HG02870 (cell line): ENCODE data around the gene MLLT1.
A peak's percentile ranks its signal among the peaks of the same experiment; 100 is the strongest.

Experiments used
- ATAC-seq: cut with Tn5 transposase; IDR thresholded peaks from one replicate; pipeline ENCODE4 v1.9.1; 2021; ENCODE audit warnings: mild to moderate bottlenecking, moderate library complexity; ENCODE audit not compliant: unreplicated experiment

The MLLT1 gene

GRCh38 chr19:6212403-6213265 is 67.1 kb downstream of the MLLT1 start:
- ATAC-seq = no peak

DNA sequence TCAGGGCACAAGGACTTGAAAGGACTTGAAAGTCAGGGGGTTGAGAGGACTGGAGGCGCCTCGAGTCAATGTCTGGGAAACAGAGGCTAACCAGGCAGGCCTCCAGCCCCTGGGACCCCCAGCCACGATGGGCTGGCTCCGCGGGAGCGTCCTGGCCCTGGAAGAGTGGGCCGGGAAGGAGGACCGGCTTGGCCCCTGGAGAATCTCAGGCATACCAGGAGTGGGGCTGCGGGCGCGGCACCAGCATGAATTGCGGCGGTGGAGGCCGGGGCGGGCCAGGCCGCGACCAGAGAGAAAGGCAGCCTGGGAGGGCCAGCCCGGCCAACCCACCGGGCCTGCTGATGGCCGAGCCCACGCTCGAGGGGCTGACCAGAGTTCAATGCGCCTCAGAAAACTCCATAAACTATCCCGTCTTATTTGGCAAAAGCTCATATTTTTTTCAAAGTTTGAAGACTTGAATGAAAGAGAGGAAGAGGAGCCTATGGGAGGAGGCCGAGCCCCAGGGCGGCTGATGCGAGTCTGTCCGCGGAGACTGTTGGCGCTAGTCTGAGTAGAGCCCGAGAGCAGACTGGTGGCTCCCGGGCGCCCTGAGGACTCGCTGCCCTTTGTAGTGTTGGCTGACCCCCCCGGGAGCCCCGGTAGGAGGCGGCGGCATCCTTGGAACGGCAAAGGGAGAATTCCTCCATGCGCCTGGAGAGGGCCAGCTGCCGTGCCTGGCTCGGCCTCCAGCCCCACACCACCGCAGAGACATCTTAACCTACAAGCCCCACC is 68.0 kb downstream of the MLLT1 start:
- ATAC-seq = no peak

- no peak for ATAC-seq
These were observed 68.8 kb downstream of the MLLT1 start for GRCh38 chr19:6210721-6211600.

DNA sequence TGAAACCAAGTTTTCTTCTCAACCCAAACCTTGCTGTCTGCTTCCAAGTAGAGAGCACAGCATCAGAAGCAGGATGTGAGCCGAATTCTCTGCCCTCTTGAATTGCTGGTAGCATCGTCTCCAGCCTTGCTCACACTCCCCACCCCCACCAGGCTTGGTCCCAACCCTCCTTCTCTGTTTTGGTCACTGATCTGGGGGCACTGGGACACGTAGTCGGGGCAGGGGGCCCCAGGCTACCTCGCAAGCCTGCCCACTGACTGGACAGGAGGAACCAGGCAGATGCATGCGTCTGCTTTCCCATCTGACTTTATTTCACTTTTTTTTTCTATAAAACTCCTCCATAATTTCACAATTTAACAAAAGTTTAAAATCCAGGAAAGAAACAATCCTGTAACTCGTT is 69.7 kb downstream of the MLLT1 start:
- ATAC-seq = no peak

DNA sequence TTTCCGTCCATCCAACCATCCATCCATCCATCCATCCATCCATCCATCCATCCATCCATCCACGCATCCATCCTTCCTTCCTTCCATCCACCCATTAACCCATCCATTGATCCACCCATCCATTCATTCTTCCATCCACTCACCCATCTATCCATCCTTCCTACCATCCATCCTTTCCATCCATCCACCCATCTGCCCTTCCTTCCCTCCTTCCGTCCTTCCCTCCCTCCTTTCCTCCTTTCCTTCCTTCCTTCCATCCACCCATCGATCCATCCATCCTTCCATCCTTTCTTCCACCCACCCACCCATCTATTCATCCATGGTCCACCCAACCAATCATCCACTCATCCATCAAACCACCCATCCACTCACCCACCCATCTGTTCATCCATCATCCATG is 70.1 kb downstream of the MLLT1 start:
- ATAC-seq = no peak

DNA sequence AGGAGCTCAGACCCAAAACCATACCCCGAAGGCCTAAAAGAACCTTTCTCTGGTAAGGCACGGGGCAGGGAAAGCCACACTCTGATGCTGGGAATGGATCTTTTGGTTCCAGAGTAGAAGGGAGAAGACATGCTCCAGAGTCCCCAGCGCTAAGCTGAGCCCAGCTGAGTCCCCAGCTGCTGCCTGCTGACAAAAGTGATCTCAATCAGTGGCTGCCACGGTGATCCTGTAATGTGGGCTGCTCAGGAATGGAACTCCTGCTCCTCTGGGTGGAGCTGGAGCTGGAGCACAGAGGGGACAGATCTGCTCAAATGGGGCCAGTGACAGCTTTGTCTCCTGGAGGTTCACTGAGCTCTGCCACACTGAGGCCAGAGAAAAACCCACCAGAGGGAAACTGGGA is 70.5 kb downstream of the MLLT1 start:
- ATAC-seq = no peak

DNA sequence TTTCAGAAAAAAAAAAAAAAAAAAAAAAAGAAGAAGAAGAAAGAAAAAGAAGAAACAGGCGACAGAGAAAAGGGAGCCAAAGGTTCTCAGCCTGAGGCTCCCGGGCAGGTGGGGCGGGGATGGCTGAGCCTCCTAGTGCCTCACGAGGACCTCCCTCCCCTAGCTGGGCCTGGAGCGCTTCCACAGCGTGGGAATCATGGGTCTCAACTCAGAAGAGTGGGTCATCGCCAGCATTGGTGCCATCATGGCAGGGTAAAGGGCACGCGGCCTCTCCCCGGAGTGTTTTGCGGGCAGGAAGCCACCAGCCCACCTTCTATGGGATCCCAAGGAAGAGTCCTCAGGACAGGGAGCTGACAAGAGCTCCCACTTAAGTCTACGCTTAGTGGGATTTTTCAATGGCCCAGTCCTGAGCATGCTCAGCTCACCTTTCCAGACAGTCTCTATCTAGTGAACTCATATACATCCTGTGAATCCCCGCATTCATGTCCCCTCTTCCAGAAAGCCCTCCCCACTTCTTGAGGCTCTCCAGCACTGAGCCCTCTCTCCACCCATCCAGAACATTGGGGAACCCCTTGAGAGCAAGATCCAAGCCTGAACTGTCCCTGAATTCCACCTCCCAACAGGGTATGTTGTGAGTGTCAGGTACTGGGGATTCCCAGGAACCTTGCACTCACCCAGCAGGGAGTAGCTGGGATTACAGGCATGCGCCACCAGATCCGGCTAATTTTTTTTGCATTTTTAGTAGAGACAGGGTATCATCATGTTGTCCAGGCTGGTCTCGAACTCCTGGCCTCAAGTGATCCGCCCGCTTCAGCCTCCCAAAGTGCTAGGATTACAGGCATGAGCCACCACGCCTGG is 74.7 kb downstream of the MLLT1 start:
- ATAC-seq = no peak

- no peak for ATAC-seq
These were observed 75.6 kb downstream of the MLLT1 start for GRCh38 chr19:6204212-6204611.

DNA sequence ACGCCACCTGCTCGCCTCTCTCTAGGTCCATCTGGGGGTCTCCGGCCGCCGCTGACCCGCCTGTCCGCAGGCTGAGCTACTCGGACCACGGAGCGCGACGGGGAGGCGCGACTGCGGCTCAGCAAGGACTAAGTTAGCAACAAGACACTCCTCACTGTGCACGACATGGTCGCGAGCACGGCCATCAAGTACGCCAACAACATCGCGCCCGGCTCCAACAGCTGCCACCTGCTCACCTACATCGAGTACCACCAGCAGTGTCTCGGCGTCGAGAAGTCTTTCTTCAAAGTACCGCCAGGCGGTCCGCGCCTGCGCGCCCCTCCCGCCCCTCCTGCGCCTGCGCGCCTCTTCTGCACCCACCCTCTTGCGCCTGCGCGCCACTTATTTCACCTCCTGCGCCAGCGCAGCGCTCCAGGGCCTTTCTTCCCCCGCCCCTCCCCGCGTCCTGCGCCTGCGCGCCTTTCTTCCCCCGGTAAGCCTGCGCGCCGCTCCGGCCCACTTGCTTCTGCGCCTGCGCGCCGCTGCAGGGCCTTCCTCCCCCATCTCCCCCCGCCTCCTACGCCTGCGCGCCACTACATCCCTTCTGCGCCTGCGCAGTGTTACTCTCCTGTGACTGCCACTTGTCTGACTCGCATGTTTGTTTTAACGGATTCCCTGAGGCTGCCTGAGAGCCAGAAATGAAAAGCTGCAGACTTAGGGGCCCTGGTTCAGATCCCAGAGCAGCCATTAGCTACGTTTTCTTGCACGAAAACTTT is 80.4 kb downstream of the MLLT1 start:
- ATAC-seq = peak; percentile 71

- ATAC-seq = no peak
These were observed 80.9 kb downstream of the MLLT1 start for GRCh38 chr19:6198896-6199239.

DNA sequence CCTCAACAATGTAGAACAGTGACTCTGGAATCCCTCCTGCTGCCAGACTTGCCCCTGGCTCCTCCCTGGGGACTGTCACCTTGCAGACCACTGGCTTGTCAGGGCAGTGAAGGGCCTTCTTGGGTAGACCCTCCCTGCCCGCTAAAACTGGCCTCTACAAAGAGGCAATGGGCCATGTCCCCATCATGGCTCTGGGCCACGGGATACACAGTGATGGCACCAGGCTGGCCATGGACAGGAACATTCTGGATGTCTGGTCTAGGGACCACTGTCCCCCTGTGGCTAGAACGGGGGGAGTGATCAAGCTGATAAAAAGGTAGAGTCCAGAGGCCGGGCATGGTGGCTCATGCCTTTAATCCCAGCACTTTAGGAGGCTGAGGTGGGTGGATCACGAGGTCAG is 83.4 kb downstream of the MLLT1 start:
- ATAC-seq = no peak

- ATAC-seq = no peak
These were observed 91.0 kb downstream of the MLLT1 start for GRCh38 chr19:6188811-6189210.

DNA sequence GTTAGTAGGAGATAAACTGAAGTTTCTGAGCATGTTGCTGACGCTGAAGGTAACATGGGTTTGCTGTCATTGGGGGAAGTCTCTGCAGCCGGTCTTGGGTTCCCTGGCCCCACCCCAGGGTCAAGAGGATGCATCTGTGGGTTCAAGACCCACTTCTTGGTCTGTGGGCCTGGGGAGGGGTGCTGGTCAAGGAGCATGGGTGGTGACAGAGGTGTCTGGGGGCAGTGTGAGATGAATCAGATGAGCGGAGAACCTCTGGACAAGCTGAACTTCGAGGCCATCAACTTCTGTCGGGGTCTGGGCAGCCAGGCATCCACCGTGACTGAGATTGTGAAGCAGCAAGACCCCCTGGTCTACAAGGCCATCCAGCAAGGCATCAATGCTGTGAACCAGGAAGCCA is 92.4 kb downstream of the MLLT1 start:
- no peak for ATAC-seq

DNA sequence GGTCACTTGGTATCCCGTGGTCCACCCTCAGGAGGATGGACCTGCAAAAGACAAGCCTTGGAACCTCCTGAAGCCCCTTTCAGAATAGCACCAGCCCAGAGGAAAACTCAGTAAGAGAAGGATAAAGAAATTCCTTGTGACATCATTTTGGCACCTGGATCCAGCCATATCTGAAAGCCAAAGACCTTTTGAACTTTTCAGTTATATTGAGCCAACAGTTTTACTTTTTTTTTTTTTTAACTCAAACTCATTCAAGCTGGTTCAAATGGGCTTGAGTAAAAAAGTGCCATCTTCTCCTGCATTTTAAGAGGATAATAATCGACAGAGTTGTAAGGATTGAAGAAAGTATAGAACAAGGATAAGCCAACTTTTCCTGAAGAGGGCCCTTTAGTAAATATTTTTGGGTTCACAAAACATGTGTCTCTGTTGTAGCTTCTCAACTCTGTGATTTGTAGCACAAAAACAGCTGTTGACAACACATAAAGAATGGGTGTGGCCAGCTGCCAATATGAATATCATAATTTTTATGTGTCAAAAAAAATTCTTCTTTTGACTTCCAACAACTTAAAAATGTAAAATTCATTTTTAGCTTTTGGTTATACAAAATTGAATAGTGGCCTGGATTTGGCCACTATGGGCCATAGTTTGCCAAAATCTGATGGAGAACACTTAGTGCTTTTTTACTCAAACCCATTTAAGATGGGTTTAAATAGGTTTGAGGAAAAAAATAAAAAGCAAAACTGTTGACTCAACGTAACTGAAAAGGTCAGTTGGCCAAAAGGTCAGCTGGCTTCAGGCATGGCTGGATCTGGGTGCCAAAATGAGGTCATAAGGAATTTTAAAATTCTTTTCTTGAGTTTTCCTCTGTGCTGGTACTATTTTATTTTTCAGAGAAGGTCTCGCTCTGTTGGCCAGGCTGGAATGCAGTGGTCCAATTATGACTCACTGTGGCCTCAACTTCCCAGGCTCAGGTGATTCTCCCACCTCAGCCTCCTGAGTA is 93.6 kb downstream of the MLLT1 start:
- ATAC-seq = no peak

DNA sequence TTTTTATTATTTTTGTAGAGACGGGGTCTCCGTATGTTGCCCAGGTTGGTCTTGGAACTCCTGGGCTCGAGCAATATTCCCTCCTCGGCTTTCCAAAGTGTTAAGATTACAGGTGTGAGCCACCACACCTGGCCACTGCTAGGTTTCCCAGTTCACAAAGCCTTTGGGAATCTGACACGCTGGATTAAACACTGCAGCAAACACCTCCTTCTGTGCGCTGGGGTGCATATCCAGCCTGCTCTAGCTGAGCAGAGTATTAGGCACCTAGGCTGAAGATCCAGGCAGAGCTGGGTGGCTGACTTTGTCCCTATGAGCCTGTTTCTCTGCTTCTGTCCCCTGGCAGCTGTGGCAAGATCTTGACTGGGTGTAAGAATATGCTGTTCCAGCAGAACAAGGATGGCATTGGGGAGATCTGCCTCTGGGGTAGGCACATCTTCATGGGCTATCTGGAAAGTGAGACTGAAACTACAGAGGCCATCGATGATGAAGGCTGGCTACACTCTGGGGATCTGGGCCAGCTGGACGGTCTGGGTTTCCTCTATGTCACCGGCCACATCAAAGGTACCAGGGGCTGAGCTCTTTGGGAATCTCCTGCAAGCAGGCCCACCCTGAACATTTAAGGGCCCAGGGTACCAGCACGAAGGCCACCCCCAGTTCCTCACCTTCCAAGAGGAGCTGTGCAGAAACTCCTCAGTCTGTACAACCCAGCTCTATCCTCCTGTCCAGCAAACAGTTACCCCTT is 94.5 kb downstream of the MLLT1 start:
- ATAC-seq = no peak

- no peak for ATAC-seq
These were observed 98.7 kb downstream of the MLLT1 start for GRCh38 chr19:6181119-6181518.

DNA sequence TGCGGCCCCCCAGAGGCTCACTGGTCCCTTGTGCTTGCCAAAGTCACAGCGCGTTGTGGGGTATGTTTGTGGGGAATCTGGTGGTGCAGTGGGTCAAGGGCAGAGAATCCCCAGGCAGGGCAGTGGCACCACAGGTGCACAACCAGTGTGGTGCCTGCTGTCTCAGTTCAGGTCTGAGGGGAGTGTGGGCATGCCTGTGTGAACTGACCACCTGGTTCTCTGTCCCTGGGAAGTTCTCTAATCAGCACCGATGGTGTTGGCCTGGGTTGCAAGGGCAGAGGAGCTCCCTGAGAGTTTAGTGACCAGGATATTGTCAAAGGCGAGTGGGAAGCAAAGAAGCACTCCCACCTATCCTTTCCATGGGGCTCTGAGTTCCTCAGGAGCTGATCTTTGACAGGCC is 106.6 kb downstream of the MLLT1 start:
- ATAC-seq = no peak
